Measurements from ENCODE around the gene EPHB4. TPM values are rescaled to one million over a fixed set of nuclear protein-coding genes. Genes with fewer than 3 reads are reported as not detected.
A peak's percentile ranks its signal among the peaks of the same experiment; 100 is the strongest.

EPHB4 gene
- total RNA-seq: 10 to 100 TPM; 26.2 to 92.4 (median 59.0) TPM

- intact Hi-C loops (cut with DNase I): no loop called here
- H3K4me1 ChIP-seq: peaks cover 19 to 58% (median 51%) of the 10 kb centered on the region in 4 donors
These were observed at the start of gene EPHB4 for GRCh38 chr7:100827330-100828226. Gene EPHB4, minus strand, starts transcription at chr7:100827523. Its CDS starts 493 bp downstream, at chr7:100827030.

GRCh38 chr7:100875356-100875751, 48.0 kb upstream of the EPHB4 start:
- Histone ChIP-seq H3K36me3 (peaks cover 24 to 73% (median 49%) of the 10 kb centered on the region in 4 donors), H3K27me3 (peaks cover 0 to 10% (median 0%) of the 10 kb centered on the region in 4 donors), H3K4me3 (peak overlapping the region; percentile 92 to 99 (median 94)), H3K9me3 (no peaks in the 10 kb centered on the region), H3K27ac (replicated peaks in 1 of 4) (peak overlapping the region; percentile 92 to 99 (median 97)), H3K4me1 (peaks cover 33 to 60% (median 57%) of the 10 kb centered on the region in 4 donors)
- TF ChIP-seq CTCF (IDR thresholded peaks at IDR 0.05) (no peak), POLR2A (IDR thresholded peaks at IDR 0.05; ENCODE audit: low read depth) (no peak), EP300 (IDR thresholded peaks at IDR 0.05) (no peak)
- intact Hi-C loops (cut with DNase I): no loop called here
- DNase-seq (ENCODE audit: extremely low spot score): no peak
- 0% methylated on average over 21 of the region's 39 CpGs for WGBS

More at GRCh38 chr7:100827330-100828226, at the start of gene EPHB4:
- Histone ChIP-seq H3K27ac (replicated peaks in 1 of 4) (peak within 1 kb of the TSS; percentile 85 to 91 (median 88)), H3K4me3 (peak within 1 kb of the TSS; percentile 76 to 93 (median 76)), H3K36me3 (peaks cover 2 to 17% (median 15%) of the 10 kb centered on the region in 4 donors), H3K27me3 (no peaks in the 10 kb centered on the region), H3K9me3 (no peaks in the 10 kb centered on the region)
- no peak for TF ChIP-seq POLR2A (IDR thresholded peaks at IDR 0.05; ENCODE audit: low read depth)
- TF ChIP-seq CTCF (IDR thresholded peaks at IDR 0.05): peak in 2 of 3 experiments; percentile 7 to 17
- peak in 1 of 2 donors; percentile 52 for TF ChIP-seq POLR2AphosphoS5 (IDR thresholded peaks at IDR 0.05)
- no peak for TF ChIP-seq EP300 (IDR thresholded peaks at IDR 0.05)
- WGBS: under 1% methylated on average over 45 of the region's 80 CpGs
- DNase-seq (ENCODE audit: extremely low spot score): no peak

- peak; percentile 92 for TF ChIP-seq POLR2A (IDR thresholded peaks at IDR 0.05; ENCODE audit: low read depth)
- peak in 2 of 3 experiments; percentile 43 to 65 for TF ChIP-seq CTCF (IDR thresholded peaks at IDR 0.05)
- TF ChIP-seq POLR2AphosphoS5 (IDR thresholded peaks at IDR 0.05): peak; percentile 99 to 100
- TF ChIP-seq EP300 (IDR thresholded peaks at IDR 0.05): no peak
- intact Hi-C loops (cut with DNase I): no loop called here
- Histone ChIP-seq H3K36me3 (peaks cover 24 to 72% (median 53%) of the 10 kb centered on the region in 4 donors), H3K4me1 (peaks cover 33 to 59% (median 55%) of the 10 kb centered on the region in 4 donors), H3K27ac (replicated peaks in 1 of 4) (peak within 1 kb of the TSS; percentile 92 to 99 (median 97)), H3K27me3 (peaks cover 0 to 10% (median 0%) of the 10 kb centered on the region in 4 donors), H3K4me3 (peak within 1 kb of the TSS; percentile 92 to 99 (median 94)), H3K9me3 (no peaks in the 10 kb centered on the region)
- DNase-seq (ENCODE audit: extremely low spot score): peak; percentile 100
- 8% methylated on average over 25 of the region's 79 CpGs for WGBS
These were observed 47.4 kb upstream of the EPHB4 start, which contains the start of gene SRRT for GRCh38 chr7:100874577-100875355. Gene SRRT, plus strand, starts transcription at chr7:100875103. Its CDS starts 488 bp downstream, at chr7:100875591.

GRCh38 chr7:100874300-100874576, 46.9 kb upstream of the EPHB4 start:
- no peak for TF ChIP-seq EP300 (IDR thresholded peaks at IDR 0.05)
- TF ChIP-seq POLR2AphosphoS5 (IDR thresholded peaks at IDR 0.05): no peak
- TF ChIP-seq CTCF (IDR thresholded peaks at IDR 0.05): no peak
- no peak for TF ChIP-seq POLR2A (IDR thresholded peaks at IDR 0.05; ENCODE audit: low read depth)
- Histone ChIP-seq H3K4me3 (peak overlapping the region; percentile 92 to 99 (median 94)), H3K4me1 (peaks cover 32 to 56% (median 53%) of the 10 kb centered on the region in 4 donors), H3K27me3 (peaks cover 0 to 10% (median 0%) of the 10 kb centered on the region in 4 donors), H3K9me3 (no peaks in the 10 kb centered on the region), H3K36me3 (peaks cover 24 to 67% (median 53%) of the 10 kb centered on the region in 4 donors), H3K27ac (replicated peaks in 1 of 4) (peak overlapping the region; percentile 92 to 99 (median 97))
- intact Hi-C loops (cut with DNase I): no loop called here
- 66% methylated on average over 8 of the region's 8 CpGs for WGBS
- DNase-seq (ENCODE audit: extremely low spot score): no peak

Measured in esophagus muscularis mucosa (tissue), 4 donors.